SU-DHL-6 (cell line): Measurements from ENCODE around the gene SLC48A1.

Source experiments
- CTCF ChIP-seq: fragments of 200-600 bp; sonication (generic); IDR thresholded peaks from one replicate; pipeline ENCODE4 v1.5.1; 2017; ENCODE audit warnings: antibody characterized with exemption, mild to moderate bottlenecking, low read length, moderate library complexity; ENCODE audit not compliant: insufficient read depth, poor library complexity, severe bottlenecking
- EZH2phosphoT487 ChIP-seq: fragments of 200-600 bp; sonication (generic), shearing (Covaris generic); conservative IDR thresholded peaks from 2 replicates; pipeline ENCODE4 v1.6.1; 2018; ENCODE audit warnings: mild to moderate bottlenecking, antibody characterized with exemption, low read length, moderate library complexity, mixed read lengths

DNA sequence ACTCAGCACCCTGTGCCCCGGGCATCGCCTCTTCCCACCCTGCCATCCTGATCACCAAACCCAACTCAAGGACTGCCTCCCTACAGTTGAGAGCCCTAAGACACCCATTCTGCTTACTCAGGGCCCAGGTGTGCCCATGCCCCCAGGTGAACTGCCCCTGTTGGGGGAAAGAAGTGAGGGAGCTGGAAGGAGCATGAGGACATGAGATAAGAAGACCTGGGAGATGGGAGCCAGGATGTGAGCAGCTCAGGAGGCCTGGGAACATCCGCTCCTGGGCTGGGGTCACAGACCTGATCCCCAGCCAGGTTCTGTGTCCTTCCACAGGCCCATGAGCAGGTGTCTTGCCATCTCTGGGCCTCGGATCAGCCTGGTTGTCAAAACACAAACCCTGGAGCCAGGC, 20.9 kb upstream of the SLC48A1 start:
- TF ChIP-seq CTCF = no peak
- TF ChIP-seq EZH2phosphoT487 = no peak
